NCI-H2171 (cell line): ENCODE measurements around the gene MDP1.

ENCODE experiments used
- DNase-seq: peaks from one replicate; lab custom pipeline; 2025; lab: John Stamatoyannopoulos, UW

Gene MDP1

GRCh38 chr14:24181371-24182077, 34.3 kb downstream of the MDP1 start:
- DNase-seq = no peak

- DNase-seq = no peak
Observed at GRCh38 chr14:24179961-24180796, 35.7 kb downstream of the MDP1 start.

GRCh38 chr14:24179294-24179960, 36.4 kb downstream of the MDP1 start:
- DNase-seq = no peak

- no peak for DNase-seq
Observed at GRCh38 chr14:24178399-24179178, 37.3 kb downstream of the MDP1 start.

- no peak for DNase-seq
Observed at GRCh38 chr14:24177891-24178290, 38.0 kb downstream of the MDP1 start.

GRCh38 chr14:24177041-24177825, 38.6 kb downstream of the MDP1 start:
- DNase-seq = no peak

- no peak for DNase-seq
Observed at GRCh38 chr14:24176599-24176998, 39.3 kb downstream of the MDP1 start.

GRCh38 chr14:24172871-24173281, 43.0 kb downstream of the MDP1 start:
- DNase-seq = no peak

GRCh38 chr14:24172261-24172860, 43.5 kb downstream of the MDP1 start:
- DNase-seq = peak; percentile 63

GRCh38 chr14:24171422-24172260, 44.2 kb downstream of the MDP1 start, which contains the start of gene REC8:
Gene REC8, plus strand, starts transcription at chr14:24172080. Its CDS starts 473 bp downstream, at chr14:24172553.
- peak; percentile 100 for DNase-seq

- DNase-seq = no peak
Observed at GRCh38 chr14:24167469-24168114, 48.3 kb downstream of the MDP1 start.

- no peak for DNase-seq
Observed at GRCh38 chr14:24165785-24166184, 50.1 kb downstream of the MDP1 start.

- no peak for DNase-seq
Observed at GRCh38 chr14:24164518-24164991, 51.3 kb downstream of the MDP1 start.
